ENCODE data around the gene GPR15.

Gene GPR15

GRCh38 chr3:98567666-98568270, 36.0 kb downstream of the GPR15 start:
- DNase-seq (ENCODE audit: low spot score), result no peak
- CTCF ChIA-PET, result interaction anchor here (0.7 kb wide), 1 partner anchor 23 kb away, joined by 4 read pairs; no protein-coding TSS in a partner anchor
- no peak for TF ChIP-seq CTCF (conservative IDR thresholded peaks at IDR 0.05; ENCODE audit: low read depth)
- POLR2A ChIA-PET (ENCODE audit: low non-redundant PET), result no interaction called here
- H3K27ac ChIP-seq, result no peak overlapping the region

- ChIA-PET CTCF (no interaction called here), POLR2A (ENCODE audit: low non-redundant PET) (no interaction called here)
- DNase-seq (ENCODE audit: low spot score), result no peak
- no peak overlapping the region for H3K27ac ChIP-seq
- no peak for TF ChIP-seq CTCF (conservative IDR thresholded peaks at IDR 0.05; ENCODE audit: low read depth)
Measured at GRCh38 chr3:98568402-98568801, 36.6 kb downstream of the GPR15 start.

DNA sequence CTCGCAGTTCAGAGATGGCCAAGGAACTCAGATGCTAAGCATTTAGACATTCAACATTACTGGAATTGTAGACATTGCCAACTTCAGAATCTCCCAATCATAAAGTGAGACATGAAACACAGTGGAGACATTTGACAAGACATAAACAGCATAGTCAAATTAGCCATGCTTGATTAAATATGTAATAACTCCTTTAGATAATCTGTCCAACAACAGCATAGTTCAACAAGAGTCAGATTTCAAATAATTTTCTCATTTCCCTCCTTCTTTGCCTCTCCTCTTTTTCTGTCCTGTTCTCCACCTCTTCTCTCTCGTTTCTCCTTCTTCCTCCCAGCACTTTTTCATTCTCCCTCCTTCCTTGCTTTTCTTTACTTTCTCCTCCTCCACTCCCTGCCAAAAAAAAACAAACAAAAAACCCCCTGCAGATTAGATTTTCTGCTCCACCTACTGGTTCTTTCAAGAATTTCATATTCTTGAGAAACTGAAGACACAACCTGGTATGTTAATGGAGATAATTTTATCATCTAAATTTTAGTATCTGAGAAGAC, 41.5 kb downstream of the GPR15 start:
- ChIA-PET CTCF (no interaction called here), POLR2A (ENCODE audit: low non-redundant PET) (no interaction called here)
- no peak overlapping the region for H3K27ac ChIP-seq
- DNase-seq (ENCODE audit: low spot score), result peak; percentile 36
- peak; percentile 38; the same call in 1 of the 2 replicates for TF ChIP-seq CTCF (conservative IDR thresholded peaks at IDR 0.05; ENCODE audit: low read depth)

GRCh38 chr3:98574132-98574531, 42.4 kb downstream of the GPR15 start:
- ChIA-PET CTCF (interaction anchor here (0.6 kb wide), 1 partner anchor 494 kb away, joined by 3 read pairs; no protein-coding TSS in a partner anchor), POLR2A (ENCODE audit: low non-redundant PET) (no interaction called here)
- H3K27ac ChIP-seq, result no peak overlapping the region
- no peak for TF ChIP-seq CTCF (conservative IDR thresholded peaks at IDR 0.05; ENCODE audit: low read depth)
- no peak for DNase-seq (ENCODE audit: low spot score)

GRCh38 chr3:98577178-98577895, 45.6 kb downstream of the GPR15 start:
- no peak for DNase-seq (ENCODE audit: low spot score)
- TF ChIP-seq CTCF (conservative IDR thresholded peaks at IDR 0.05; ENCODE audit: low read depth), result no peak
- ChIA-PET CTCF (no interaction called here), POLR2A (ENCODE audit: low non-redundant PET) (no interaction called here)
- no peak overlapping the region for H3K27ac ChIP-seq

DNA sequence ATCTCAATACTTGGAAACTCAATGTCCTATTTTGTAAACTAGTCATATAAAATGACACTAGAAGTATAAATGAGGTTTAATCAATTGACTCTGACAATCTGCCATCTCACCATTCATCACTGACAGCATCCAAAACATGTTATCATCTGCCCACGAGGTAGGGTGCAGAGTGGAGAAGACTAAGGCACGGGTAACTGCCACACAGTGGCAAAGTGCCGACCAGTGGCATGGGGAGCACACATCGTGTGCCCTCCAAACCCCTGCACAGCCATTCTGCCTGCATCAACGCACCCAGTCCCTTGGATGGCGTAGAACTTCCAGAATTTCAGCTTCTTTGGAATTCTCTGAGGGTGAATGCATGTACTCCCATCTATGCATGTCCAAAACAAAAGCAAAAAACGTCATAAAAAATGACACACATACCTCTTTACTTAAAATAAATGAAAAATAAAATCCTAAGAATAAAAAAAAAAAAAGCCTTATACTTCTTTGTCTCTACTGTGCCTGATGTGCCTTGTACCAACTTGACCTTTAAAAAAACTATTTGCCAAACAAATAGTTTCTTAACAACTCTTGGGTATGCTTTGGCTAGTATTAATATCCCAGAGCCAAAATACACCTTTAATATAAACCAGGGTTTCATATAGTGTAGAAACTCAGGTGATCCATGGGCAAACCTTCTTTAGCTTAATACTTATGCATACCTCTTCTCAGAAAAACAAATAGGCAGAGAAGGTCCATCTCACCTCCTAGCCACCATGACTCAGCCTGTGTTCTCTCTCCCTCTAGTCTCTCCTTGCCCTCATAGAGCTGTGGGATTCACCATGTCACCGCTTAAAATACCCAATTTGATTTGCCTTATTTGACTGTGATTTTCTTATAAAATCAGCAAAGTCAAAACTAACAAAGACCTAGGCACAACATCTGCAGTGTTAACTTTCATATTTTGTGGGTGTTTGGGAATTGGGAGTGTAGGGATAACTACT, 48.9 kb downstream of the GPR15 start:
- ChIA-PET CTCF (interaction anchor here (0.6 kb wide), 1 partner anchor 9 kb away, joined by 4 read pairs; no protein-coding TSS in a partner anchor), POLR2A (ENCODE audit: low non-redundant PET) (no interaction called here)
- DNase-seq (ENCODE audit: low spot score), result no peak
- no peak for TF ChIP-seq CTCF (conservative IDR thresholded peaks at IDR 0.05; ENCODE audit: low read depth)
- no peak overlapping the region for H3K27ac ChIP-seq
